ENCODE results near the gene NPSR1. TPM values are rescaled to one million over a fixed set of nuclear protein-coding genes. Genes with fewer than 3 reads are reported as not detected.

Gene NPSR1
- total RNA-seq, 4 donors from 2014 or later = not detected

- Histone ChIP-seq H3K36me3 (no peaks in the 10 kb centered on the region), H3K4me1 (no peaks in the 10 kb centered on the region), H3K9me3 (no peaks in the 10 kb centered on the region), H3K27ac (no peak overlapping the region), H3K27me3 (no peaks in the 10 kb centered on the region), H3K4me3 (no peak overlapping the region)
- intact Hi-C loops (cut with DNase I; ENCODE audit: low total_unique reads) = no loop called here
- TF ChIP-seq POLR2A (IDR thresholded peaks at IDR 0.05) (no peak), CTCF (IDR thresholded peaks at IDR 0.05 in 4 of 5, conservative IDR thresholded peaks at IDR 0.05 in 1 of 5) (no peak)
- no peak for DNase-seq
- in situ Hi-C loops (cut with MboI; ENCODE audit: low sequenced_read_pairs in 4 of 4) = no loop called here
- ATAC-seq = no peak
These were observed 178.0 kb downstream of the NPSR1 start for GRCh38 chr7:34835901-34836600.

- H3K9me3 ChIP-seq = no peaks in the 10 kb centered on the region
- H3K27me3 ChIP-seq = no peaks in the 10 kb centered on the region
- no peaks in the 10 kb centered on the region for H3K36me3 ChIP-seq
- no peak overlapping the region for H3K4me3 ChIP-seq
- no peak overlapping the region for H3K27ac ChIP-seq
- intact Hi-C loops (cut with DNase I; ENCODE audit: low total_unique reads) = no loop called here
- TF ChIP-seq POLR2A (IDR thresholded peaks at IDR 0.05) = no peak
- no peak for TF ChIP-seq CTCF (IDR thresholded peaks at IDR 0.05 in 4 of 5, conservative IDR thresholded peaks at IDR 0.05 in 1 of 5)
- DNase-seq = no peak
- no peak for ATAC-seq
- in situ Hi-C loops (cut with MboI; ENCODE audit: low sequenced_read_pairs in 4 of 4) = no loop called here
- H3K4me1 ChIP-seq = no peaks in the 10 kb centered on the region
These were observed 179.3 kb downstream of the NPSR1 start for GRCh38 chr7:34837316-34837715.

- Histone ChIP-seq H3K4me3 (no peak overlapping the region), H3K9me3 (no peaks in the 10 kb centered on the region), H3K27ac (no peak overlapping the region), H3K27me3 (no peaks in the 10 kb centered on the region), H3K4me1 (no peaks in the 10 kb centered on the region), H3K36me3 (no peaks in the 10 kb centered on the region)
- intact Hi-C loops (cut with DNase I; ENCODE audit: low total_unique reads) (no loop called here), in situ Hi-C loops (cut with MboI; ENCODE audit: low sequenced_read_pairs in 4 of 4) (no loop called here)
- no peak for DNase-seq
- TF ChIP-seq POLR2A (IDR thresholded peaks at IDR 0.05) (no peak), CTCF (IDR thresholded peaks at IDR 0.05 in 4 of 5, conservative IDR thresholded peaks at IDR 0.05 in 1 of 5) (no peak)
- no peak for ATAC-seq
These were observed 179.8 kb downstream of the NPSR1 start for GRCh38 chr7:34837801-34838201.

GRCh38 chr7:34838329-34838728 lies 180.3 kb downstream of the NPSR1 start:
- TF ChIP-seq POLR2A (IDR thresholded peaks at IDR 0.05) = no peak
- TF ChIP-seq CTCF (IDR thresholded peaks at IDR 0.05 in 4 of 5, conservative IDR thresholded peaks at IDR 0.05 in 1 of 5) = no peak
- in situ Hi-C loops (cut with MboI; ENCODE audit: low sequenced_read_pairs in 4 of 4) = no loop called here
- intact Hi-C loops (cut with DNase I; ENCODE audit: low total_unique reads) = no loop called here
- Histone ChIP-seq H3K27ac (no peak overlapping the region), H3K27me3 (no peaks in the 10 kb centered on the region), H3K36me3 (no peaks in the 10 kb centered on the region), H3K9me3 (no peaks in the 10 kb centered on the region), H3K4me3 (no peak overlapping the region), H3K4me1 (no peaks in the 10 kb centered on the region)
- ATAC-seq (no peak), DNase-seq (no peak)

- TF ChIP-seq CTCF (IDR thresholded peaks at IDR 0.05 in 4 of 5, conservative IDR thresholded peaks at IDR 0.05 in 1 of 5) (no peak), POLR2A (IDR thresholded peaks at IDR 0.05) (no peak)
- no peaks in the 10 kb centered on the region for H3K36me3 ChIP-seq
- no peaks in the 10 kb centered on the region for H3K4me1 ChIP-seq
- H3K9me3 ChIP-seq = no peaks in the 10 kb centered on the region
- in situ Hi-C loops (cut with MboI; ENCODE audit: low sequenced_read_pairs in 4 of 4) = no loop called here
- intact Hi-C loops (cut with DNase I; ENCODE audit: low total_unique reads) = no loop called here
- ATAC-seq (no peak), DNase-seq (no peak)
- H3K4me3 ChIP-seq = no peak overlapping the region
- no peak overlapping the region for H3K27ac ChIP-seq
- no peaks in the 10 kb centered on the region for H3K27me3 ChIP-seq
These were observed 181.6 kb downstream of the NPSR1 start for GRCh38 chr7:34839645-34840044.
